Activated CD4-positive, alpha-beta T cell treated with anti-CD3 and anti-CD28 coated beads for 48 hours (primary cell): Measurements from ENCODE around the gene MDFI.

ENCODE experiments used
- DNase-seq: peaks from one replicate; pipeline ENCODE4 v3.0.0-alpha.2; 2020

MDFI gene

DNA sequence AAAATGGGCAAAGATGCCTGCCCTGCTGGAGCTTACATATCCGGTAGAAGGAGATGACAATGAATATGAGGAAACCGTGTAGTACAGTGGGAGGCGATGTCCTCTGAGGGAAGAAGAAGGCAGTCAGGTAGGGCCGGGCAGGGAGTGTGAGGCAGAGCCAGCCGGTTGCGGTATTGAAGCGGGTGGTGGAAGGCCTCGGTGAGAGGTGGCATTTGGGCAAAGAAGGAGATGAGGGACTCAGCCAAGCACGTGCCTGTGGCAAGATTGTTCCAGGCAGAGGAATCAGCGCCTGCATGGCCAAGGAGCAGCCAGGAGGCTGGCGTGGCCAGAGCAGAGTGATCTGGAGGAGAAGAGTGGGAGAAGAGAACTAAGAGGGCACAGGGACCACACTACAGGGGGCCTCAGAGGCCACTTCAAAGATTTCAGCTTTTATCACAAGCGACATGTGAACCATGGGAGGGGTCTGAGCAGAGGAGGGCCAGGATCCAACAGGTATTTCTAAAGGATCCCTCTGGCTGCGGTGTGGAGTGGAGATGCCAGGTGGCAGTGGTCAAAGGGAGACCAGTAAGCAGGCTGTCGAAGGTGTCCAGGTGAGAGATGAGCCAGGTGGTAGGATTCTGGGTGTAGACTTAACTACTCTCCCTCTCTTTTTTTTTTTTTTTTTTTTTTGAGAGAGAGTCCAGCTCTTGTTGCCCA is 13.8 kb downstream of the MDFI start:
- DNase-seq: no peak

DNA sequence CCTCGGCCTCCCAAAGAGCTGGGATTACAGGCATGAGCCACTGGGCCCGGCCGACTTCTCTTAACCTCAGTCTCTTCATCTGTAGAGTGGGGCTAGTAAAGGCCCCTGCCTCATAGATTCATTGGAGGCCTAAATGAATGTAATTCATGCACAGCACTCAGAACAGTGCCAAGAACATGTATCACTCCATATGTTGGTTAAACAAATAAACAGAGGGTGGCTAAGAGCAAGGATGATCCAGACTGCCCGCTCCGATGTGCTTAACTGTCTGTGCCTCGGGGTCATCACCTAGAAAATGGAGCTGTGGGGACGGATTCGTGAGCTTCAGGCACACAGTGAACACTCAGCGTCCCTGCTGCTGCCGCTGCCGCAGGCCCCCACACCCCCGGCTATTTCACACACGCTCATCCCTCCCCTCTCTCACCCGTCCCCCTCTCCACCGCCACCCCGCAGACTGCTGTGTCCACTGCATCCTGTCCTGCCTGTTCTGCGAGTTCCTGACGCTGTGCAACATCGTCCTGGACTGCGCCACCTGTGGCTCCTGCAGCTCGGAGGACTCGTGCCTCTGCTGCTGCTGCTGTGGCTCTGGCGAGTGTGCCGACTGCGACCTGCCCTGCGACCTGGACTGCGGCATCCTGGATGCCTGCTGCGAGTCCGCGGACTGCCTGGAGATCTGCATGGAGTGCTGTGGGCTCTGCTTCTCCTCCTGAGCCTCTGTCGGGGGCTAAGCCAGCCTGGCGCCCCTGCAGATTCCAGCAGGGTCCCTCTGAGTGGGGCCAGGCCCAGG is 14.8 kb downstream of the MDFI start:
- DNase-seq: no peak

DNA sequence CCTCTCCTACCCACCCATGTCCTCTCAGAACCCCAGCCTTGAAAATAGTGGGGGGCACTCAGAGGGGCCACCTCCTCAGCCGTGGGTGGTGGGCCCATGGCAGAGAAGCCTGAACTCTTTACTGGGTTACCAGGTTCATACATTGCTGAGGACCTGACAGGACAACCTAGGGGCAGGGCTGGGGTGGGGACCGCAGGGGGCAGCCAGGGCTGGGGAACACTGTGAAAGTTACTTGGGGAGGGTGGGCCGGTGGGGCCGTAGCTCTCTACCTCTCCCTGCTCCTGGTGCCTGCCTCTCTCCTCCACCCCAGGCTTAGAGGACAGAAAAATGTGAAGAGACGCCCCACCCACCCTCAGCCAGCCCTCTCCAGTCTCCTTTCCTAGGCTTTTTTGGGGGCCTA is 15.4 kb downstream of the MDFI start:
- DNase-seq: no peak

DNA sequence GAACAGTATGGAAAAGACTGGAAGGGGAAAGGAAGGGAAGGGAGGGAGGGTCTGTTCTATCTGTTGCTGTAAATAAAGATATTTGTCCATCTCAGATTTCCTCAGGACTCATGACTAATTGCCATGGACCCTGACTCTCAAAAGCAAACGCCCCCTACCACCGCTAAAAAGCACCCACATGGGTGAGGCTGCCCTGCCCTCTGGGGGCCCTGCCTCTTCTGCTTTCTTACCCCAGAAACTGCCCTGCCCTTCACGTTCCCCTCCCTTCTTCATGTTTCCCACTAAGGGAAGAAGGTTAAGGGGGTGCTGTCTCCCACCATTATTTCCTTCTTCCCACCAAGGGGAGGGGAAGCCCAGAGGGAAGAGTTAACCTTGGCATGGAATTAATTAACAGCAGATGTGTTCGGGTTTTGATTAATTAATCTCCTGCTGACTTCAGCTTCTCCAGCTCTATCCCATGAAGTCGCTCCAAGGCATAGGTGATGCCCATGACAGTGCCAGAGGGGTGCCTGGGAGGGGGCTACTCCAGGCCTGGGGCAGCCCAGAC is 16.0 kb downstream of the MDFI start:
- no peak for DNase-seq

DNA sequence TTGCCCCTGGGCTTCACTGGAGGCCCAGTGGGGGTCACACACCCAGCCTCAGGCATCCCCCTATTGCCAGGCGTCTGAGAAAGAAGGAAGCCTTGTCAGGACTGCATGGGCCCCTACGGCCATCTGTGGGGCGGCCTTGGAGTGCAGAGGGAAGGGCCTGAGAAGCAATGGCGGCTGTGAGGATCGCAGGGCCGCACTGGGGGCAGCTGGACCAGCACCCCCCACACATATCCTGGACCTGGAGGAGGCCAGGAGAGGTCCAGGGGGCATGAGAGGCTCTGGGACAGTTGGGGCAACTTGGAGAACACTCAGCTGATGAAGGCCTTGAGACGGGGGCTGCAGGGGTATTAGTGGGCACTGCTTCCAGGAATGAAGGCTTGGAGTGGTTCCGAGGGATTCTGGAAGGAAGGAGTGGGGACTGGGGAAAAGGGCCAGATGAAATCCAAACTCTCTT is 16.5 kb downstream of the MDFI start:
- DNase-seq: no peak

DNA sequence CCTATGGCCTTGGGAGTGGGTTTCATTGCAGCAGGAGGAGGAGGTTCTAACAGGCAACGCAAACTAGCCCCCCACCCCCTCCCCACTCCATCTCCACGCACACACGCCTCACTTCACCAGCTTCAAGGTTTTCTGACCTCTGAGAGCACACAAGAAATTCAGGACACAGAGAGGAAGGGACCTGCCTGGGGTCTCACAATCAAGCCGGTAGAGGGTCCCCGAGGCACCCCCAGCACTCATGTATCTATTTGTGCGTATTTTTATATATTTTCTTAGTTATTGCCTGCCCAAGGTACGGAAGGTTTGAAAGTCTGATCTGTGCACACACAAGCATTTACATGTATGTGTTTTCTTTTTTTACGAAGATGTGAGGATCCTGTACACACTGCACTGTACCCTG is 16.9 kb downstream of the MDFI start:
- DNase-seq: no peak

DNA sequence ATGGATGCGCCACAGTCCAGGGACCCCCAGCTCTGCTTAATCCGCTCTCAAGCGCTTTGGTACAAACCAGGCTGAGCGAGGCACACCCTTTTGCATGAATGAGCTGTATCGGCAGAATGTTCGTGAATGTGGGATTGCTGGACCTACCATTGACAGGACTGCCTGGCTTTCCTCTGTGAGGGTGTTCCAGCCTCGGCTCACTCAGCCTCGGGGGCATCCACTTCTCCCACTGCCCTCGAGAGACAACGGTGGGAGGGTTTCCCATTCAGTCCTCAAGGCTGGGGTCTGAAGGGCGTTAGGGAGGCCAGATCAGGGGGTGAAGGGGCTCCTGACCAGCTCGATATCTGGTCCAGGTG is 17.4 kb downstream of the MDFI start:
- no peak for DNase-seq

DNA sequence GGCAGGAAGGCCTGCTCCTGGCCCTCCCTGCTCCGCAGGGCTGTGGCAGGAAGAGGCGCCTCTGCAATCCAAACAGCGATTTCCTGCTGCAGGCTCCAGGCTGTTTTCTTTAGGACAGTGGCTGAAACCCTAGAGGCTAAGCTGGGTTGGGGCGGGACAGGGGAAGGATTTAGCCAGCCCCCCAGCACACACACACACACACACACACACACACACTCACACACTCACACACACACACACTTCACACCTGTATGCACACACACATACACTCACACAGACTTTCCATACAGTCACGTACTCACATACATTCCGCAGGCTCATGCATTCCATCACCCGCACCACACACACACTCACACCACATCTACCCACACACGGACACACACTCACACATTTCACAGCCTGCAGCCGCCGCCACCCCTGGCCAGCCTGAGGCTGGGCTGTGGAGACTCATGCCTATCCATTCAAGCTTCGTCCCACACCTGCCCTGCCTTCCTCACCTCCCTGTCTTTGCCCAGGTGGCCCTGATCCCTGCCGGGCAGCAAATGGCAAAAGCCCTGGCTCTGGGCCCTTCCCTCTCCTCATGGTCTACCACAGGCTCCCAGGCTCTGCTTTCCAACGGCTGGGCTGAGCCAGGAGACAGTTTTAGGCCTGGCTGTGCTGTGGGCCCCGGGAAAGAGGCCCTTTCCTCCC is 17.9 kb downstream of the MDFI start:
- DNase-seq: no peak

DNA sequence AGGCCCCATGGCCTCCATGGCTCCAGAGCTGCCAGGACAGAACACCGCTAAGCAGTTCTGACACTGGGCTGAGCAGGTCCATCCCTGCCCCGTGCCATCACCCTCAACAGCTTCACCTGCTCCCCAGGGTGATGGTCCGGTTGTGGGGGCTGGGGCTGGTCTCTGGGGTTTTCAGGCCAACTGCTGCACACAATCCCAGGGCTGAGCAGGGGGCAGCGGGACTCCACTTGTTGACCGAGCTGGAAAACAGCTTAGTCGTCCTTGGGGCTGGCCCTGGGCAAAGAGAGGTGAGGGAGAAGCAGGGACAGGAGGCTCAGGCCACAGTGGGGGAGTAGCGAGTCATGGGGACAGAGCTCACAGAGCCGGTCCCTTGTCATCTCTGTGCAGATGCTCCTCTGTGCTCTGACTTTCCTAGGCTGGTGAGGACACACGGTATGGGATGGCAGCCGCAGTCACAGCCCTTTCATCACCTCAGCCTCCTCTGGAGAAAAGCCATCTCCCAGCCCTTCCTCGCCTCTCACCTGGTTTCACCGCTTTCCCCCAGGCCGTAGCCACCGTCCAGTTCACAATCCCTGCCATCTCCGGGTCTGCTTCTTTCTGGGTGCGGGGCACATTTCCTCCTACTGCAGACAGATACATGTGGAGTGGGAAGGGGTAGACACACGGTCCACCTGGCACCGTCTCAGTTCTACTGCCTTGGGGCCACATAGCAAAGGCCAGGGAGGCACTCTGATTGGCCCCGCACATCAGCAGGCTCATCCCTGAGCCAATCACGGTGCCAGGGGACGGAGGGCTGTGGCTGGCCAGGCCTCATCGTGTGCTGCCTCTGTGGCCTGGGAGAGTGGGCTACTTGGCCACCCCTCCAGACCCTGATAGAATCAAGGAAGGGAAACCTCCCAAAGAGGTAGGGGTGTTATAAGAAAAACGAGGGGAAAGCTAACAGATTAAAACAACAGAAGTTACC is 19.1 kb downstream of the MDFI start:
- DNase-seq: no peak

DNA sequence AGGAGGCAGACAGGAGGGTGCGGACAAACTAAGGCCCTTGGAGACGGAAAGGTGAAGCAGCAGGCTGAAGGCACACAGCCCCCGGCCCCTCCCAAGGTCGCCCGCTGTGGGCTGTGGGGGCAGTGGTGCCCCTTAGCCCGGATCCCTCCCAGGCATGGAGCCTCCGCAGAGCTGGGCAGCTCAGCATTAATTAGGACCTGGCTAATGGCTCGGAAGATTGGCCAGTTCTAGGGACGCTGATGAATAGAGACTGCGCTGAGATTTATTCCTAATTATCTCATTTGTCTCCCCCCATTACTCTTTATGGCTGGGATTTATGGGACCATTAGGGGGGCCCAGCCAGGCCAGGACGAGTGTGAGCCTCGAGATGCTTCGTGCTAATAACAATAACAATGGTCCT is 20.4 kb downstream of the MDFI start:
- no peak for DNase-seq

DNA sequence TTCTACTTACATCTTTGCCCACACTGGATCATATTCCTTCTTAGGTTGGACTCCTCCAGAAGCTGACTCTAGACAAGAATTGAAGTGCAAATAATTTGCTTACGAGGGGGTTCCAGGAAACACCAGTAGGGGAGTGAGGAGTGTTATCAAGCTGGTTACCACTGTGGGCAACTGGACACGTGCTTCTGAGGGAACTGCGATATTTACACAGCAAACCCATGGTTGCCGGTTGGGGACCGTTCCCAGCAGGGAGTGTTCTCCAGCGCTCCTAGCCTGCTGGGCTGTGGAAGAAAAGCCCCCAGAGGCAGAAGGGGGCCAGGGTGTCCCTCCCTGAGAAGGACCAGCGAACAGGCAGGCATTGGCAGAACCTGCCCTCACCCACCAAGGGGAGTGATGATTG is 21.7 kb downstream of the MDFI start:
- no peak for DNase-seq

DNA sequence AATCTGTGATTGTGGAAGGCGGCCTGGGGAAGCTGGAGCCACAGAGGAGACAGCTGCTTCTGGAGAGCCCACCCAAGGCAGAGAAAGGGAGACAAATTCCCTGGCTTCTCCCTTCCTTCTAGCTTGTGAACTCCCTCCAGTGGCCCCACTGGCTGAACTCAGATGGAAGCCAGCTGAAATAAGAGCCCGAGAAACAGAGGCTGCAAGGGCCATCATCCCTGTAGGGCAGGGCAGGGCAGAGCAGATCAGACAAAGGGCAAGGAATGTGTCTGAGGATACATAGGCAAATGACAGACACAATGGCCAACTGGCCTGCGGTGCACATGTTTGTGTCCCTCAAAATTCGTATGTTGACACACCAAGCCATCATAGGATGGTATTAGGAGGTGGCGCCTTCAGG is 25.3 kb downstream of the MDFI start:
- no peak for DNase-seq

DNA sequence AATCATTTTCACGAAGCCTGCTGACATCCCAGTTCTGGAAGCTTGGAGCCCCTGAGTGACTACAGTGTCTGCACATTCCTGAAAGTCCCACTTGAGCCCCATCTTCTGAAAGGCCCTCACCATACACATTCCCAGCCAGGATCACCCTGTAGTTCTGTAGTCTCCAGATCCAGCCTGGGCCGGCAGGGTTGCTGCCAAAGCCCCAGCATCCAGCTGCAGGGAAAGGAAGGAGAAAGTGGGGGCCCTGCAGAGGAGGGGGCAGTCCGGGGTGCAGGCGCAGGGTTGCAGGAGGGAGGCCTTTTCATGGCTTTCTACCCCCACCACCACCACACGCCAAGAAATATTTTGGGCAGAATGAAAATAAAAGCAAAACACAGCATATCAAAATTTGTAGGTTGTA is 26.0 kb downstream of the MDFI start:
- DNase-seq: no peak

DNA sequence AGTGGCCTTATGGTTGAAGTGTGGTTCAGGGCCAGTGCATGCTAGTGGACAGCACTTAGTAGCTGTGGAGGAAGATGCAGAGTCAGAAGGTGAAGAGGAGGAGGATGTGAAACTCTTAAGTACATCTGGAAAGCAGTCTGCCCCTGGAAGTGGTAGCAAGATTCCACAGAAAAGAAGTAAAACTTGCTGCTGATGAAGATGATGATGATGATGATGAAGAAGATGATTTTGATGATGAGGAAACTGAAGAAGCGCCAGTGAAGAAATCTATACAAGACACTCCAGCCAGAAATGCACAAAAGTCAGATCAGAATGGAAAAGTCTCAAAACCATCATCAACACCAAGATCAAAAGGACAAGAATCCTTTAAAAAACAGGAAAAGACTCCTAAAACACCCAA is 28.9 kb downstream of the MDFI start:
- DNase-seq: no peak

DNA sequence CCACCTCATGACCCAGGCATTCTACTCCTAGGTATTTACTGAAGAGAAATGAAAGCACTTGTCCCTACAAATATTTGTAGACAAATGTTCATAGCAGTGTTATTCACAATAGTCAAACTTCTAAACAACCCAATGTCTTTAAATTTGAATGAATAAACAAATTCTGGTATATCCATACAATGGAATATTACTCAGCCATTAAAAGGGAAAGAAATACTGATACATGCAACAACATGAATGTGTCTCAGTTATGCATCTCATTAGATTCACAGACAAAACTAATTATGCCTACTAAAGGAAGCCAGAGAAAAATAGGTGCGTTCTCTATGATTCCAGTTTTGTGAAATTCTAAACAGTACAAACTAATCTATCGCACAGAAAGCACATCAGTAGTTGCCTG is 30.7 kb downstream of the MDFI start:
- no peak for DNase-seq

DNA sequence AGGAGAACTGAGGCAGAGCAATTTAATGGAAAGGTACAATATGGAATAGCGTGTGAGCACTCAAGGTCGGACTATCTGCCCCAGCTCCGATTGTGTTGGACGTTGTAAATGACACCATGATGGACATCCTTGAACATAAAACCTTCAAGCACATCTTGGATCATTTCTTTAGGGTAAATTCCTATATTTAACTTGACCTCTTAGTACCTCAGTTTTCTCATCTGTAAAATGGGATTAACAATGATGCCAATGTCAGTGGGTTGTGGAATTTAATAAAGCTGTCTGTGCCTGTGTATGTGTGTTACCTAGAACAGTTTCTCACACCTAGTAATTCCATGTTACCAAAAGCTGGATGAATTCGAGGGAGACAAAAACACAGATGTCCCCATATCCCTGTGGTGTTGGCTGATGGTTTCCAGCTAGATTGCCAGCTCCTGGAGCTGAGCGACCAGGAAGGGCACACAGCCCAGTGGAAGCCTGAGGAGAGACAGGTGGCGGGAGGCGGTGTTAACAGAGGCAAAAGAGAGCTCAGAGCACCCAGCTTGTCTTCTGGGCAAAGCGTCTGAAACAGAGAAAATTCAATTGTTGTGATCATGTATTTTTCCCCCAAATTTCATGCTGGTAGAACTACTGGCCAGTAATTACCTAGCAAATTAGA is 32.6 kb downstream of the MDFI start:
- no peak for DNase-seq

DNA sequence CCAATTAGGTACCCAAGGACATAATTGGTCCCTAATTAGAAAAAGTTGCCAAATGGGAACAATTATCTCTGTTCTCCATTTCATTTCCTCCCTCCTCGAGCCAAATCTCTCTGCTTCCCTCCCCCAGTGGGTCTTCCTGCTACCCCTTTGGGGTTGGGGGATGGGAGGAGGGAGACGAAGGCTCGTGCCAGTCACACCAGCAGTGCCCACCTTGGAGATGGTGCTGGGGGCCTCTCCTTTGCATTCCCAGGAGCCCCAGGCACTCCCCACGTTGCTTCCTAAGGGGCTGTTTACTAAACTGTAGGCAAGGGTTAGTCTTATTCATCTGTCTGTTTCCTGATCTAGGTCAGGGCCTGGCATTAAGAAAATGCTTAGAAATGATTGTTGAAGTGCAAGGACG is 33.1 kb downstream of the MDFI start:
- no peak for DNase-seq

DNA sequence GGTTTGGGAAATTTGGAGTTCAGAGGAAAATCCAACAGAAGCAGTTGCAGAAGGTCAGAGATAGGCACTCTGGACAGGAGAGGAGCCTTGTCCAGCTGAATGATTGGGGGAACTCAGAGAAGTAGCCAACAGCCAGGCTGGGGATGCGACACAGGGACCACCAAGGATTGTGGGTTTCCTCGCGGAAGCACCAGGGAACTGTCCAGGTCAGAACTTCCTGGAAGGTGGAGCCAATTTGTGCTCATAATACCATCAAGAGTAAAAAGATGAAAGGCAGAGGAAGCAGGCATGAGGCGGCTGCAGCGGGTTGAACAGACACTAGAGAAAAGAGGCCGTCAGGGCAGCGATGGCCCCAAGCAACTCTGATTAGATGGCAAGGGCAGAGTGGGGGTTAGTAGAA is 33.7 kb downstream of the MDFI start:
- no peak for DNase-seq

DNA sequence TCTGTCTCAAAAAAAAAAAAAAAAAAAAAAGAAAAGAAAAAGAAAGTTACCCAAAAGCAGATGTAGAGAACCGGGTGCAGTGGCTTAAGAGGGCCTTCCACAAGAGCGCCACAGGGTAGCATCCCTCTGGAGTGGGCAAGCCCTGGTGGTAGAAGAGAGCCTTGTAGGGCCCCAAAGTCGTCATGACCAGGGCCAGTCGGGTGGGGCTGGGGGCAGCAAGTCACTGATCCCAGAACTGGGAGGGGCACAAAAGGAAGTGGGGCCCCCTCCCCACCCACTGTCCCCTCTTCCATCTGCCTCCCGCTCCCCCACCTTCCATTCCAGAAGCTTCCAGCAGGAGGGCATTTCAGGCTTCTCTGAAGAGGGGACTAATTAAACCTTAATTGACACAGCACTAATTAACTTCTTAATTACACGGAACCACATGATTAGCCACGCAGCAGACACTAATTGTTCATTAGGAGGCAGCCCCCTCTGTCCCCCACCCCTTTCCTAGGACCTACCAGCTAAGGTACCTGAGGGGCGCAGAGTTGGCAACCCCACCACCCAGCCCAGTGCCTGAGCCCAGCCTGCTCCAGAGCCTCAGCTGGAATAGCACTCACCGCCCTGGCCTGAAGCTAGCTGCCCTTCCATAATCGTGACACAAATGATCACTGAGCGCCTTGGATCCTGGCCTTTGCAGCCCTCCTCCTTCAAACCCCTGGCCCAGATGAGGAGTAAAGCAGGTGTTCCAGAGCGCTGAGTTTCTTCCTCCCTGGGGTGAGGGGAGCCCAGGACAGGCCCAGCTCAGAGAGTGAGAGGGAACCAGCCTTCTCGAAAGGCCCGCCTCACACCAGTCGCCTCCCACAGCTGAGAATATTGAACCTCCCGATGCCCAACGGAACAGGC is 34.8 kb downstream of the MDFI start:
- no peak for DNase-seq

DNA sequence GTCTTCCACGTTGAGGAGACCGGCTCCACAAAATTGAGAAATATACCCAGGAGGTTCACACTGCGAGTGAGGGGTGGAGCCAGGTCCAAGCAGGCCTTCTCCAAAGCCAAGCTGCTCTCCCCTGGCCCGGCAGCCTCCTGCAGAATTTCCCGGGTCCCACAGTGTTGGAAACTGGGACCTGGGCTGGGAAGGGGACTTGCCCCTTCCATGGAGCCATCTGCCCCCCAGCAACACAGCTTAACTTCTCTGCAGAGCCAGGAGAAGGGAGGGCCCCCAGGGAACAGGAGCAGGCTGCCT is 35.4 kb downstream of the MDFI start:
- no peak for DNase-seq
